ENCODE measurements around the gene ARPIN.
"Not testable (repeated sequence)": the region's sequence is repeated elsewhere in the genome, so short reads cannot be mapped to it uniquely, and the experiment has no call there.

ARPIN gene

DNA sequence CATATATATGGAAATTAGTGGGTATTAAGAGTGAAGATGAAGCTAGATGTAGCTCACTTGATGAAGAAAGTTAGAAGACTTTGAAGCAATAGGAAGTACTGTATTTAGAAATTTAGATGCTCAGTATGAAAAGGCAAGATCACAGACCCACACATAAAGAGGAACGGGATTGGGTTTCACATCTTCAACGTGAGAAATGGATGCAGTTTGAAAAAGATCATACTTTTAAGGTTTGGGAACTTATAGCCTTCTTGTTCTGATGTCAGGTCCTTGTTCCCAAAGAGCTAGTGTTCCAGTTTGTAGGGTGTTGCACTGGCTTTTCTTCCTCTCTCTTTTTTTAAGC, 35.7 kb downstream of the ARPIN start:
- no peak for DNase-seq (ENCODE audit: low spot score)

DNA sequence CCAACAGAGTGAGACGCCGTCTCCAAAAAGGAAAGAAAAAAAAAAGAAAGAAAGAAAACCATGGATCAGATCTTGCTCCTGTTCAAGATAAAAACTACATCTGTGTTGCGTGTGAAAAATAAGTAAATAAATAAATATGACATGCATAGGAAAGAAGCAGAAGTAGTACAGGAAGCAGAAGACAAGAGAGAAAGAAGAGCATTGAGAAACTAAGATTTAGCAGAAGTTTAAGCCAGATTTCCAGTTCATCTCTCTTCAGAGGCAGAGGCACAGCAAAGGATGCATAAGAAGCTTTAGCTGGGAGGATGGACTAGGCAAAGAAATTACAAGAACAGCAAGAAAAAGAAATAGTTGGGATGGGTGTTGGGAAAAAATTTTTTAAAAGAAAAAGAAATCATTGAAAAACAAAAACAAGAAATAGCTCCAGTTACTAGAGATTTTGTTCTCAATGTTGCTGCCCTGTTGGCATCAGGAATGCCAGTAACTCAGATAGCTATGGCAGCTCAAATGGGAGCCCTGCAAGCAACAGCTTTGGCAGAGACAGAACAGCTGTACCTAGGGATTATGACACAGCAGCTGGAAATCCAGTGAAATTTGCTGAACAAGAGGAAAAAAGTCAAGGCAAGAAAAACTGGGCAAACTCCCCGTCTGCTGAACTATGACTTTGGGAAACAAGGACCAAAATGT, 36.2 kb downstream of the ARPIN start:
- no peak for DNase-seq (ENCODE audit: low spot score)

DNA sequence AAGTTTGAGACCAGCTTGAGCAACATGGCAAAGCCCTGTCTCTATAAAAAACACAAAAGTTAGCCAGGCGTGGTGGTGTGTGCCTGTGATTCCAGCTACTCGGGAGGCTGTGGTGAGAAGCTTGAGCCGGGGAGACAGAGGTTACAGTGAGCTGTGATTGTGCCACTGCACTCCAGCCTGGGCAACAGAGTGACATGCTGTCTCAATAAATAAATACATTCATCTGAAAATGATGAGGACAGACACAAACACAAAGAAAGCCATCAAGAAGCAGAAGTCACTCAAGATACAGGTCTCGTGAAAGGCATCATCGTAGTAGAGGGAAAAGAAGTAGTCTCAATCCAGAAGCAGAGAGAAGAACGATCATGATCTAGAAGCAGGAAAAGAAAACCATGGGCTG, 37.0 kb downstream of the ARPIN start:
- DNase-seq (ENCODE audit: low spot score): no peak

DNA sequence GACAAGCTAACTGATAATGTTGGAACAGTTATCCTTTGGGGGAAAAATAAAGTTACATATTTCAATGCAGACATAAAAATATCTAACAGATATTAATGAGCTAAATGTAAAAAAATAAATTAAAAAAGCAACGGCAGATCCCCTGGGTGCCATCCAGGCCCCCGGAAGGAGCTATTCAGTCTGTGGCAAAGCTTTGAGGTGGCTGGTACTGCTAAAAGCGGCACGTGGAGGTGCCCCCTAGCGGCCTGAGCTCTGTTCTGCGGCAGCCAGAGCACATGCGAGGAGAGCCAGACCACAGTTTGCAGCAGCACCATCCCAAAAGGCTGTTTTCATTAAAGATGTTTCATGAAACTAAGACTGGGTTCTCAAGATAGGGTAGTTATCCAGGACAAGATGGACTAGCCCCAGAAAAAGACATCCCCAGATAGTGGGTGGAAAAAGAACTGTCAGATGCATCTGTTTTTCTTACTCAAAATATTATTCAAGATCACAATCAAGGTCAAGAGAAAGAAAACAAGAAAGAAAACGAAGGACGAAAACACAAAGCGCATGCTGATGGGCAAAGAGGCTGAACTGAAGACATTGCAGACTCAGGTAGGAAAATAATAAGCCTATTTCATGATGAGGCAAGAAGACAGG, 37.7 kb downstream of the ARPIN start:
- peak; percentile 91 for DNase-seq (ENCODE audit: low spot score)

DNA sequence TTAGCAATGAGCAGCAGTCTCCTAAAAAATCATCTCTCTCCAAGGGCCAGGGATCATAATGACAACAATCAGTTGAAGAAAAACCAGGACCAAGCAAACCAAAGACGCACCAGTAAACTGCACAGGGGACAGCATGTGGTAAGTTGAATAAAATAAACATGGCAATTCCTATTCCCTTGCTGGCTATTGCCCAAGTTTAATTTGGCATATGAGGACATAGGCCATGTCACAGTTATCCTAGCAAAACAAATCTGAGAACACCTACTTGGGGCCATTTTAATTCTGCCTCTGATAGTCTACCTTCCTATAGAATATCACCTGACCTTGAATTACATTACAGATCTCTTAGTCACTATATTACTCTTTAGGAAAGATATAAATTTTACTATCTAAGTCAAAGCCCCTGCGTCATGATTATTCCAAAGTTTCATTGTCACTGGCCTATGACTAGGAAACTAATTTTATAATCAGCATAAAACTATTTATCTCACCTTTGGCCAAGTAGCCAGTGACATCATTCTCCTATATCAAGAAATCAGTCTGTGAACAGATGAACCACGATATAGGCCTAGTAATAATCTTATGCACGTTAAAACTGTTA, 42.0 kb downstream of the ARPIN start:
- DNase-seq (ENCODE audit: low spot score): no peak

DNA sequence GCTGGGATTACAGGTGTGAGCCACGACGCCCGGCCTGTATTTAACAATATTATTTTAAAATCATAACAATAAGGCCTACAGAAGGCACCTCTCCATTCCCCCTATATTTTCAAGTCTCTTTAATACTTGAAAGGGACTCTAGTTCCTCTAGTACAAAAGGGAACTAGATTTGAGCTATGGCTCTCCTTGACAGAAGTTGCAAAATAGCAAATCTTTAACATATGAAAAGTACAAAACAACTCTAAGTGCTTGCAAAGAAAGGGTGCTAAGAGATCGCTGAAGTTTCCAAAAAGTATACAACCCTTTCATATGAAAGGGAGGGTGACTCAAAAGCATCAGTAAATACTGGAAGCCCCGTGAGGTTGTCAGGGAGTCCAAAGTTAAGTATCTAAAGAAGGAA, 42.7 kb downstream of the ARPIN start:
- DNase-seq (ENCODE audit: low spot score): no peak

DNA sequence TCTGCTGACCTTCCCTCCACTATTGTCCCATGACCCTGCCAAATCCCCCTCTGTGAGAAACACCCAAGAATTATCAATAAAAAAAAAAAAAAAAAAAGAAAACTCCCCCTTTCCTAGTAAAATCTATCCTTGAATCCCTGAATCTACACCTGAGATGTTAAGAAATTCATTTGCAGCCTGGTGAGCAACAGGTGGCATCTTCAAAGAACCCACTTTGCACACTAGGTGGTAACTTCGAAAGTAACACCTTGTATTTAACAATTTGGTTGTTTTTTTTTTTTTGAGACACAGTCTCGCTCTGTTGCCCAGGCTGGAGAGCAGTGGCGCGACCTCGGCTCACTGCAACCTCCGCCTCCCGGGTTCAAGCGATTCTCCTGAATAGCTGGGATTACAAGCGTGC, 43.3 kb downstream of the ARPIN start:
- DNase-seq (ENCODE audit: low spot score): not testable (repeated sequence)

DNA sequence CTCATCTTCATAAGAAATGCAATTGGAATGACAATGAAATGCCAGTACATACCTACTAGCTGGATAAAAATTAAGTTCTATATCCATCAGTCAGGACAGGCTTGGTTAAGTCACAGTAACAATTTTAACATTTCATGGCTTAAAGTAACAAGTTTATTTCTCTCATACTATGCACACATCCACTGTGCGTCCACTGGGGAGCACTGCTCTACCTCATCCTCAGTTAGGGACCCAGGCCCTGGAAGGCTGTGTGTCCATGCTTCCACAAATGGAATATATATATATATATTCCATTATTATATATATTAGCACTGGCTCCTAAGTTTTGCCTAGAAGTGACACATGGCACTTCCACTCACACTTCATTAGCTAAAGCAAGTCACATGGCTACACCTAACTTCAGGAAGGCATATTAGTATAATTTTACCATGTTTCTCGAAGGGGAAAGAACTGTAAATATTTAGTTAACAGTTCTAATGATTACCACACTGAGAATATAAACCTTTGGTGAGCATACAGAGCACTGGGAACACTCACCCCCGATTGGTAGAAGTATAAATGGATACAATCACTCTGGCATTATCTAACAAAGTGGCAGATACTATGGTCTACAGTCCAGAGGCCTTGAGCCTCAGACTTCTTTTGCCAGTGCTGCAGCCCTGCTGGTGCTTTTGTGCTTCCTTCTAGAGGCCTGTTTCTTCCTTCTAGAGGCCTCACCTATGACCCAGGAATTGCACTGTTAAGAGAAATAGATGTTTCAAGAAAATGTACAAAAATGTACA, 47.6 kb downstream of the ARPIN start:
- no peak for DNase-seq (ENCODE audit: low spot score)

DNA sequence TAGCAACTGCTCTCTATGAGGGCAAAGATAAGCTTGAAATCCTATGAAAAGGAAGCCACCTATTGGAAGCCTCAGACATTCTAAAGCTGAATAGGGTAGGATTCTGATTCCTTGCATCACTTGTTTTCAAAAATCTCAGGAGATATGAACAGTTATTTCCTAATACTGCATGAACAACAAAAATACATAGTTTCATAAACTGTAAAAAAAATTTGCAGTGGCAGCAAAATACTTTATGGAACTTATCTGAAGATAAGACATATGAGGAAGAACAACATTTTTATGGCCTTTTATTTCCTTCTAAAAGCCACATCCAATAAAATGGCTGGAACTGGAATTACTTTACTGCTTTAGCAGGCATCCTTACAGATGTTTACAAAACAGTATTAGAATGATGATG, 48.8 kb downstream of the ARPIN start:
- no peak for DNase-seq (ENCODE audit: low spot score)

DNA sequence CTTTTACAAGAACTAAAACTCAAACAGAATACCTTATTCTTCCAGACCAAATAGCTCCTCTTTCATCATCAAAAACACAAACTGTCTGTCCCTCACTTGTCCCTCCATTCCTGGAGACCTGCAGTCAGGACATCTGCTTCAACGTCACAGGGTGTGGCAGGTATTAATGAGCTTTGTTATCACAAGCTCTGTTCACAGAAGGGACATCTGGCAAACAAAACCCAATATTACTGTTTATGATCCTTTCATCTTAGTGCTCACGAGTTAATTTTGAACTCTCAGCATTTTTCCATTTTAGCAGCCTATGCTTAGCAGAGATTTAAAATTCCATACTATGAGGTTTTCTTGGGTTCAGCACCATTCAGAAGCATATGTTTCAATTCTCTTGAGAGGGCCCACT, 51.9 kb downstream of the ARPIN start:
- no peak for DNase-seq (ENCODE audit: low spot score)

DNA sequence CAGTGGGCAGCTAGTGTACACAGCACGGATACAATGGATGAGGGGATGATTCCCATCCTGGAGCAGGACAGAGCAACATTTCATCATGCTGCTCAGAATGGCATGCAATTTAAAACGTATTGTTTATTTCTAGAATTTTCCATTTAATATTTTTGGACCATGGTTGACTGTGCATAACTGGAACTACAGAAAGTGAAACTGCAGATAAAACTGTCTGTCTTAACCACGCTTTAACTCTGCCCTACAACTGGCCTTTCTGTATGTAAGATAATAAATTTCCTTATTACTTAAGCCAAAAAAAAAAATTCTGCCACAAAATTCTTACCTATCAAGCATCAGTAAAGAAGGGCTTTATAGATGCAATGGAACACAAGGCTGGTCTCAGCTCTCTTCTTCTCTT, 52.3 kb downstream of the ARPIN start:
- no peak for DNase-seq (ENCODE audit: low spot score)

DNA sequence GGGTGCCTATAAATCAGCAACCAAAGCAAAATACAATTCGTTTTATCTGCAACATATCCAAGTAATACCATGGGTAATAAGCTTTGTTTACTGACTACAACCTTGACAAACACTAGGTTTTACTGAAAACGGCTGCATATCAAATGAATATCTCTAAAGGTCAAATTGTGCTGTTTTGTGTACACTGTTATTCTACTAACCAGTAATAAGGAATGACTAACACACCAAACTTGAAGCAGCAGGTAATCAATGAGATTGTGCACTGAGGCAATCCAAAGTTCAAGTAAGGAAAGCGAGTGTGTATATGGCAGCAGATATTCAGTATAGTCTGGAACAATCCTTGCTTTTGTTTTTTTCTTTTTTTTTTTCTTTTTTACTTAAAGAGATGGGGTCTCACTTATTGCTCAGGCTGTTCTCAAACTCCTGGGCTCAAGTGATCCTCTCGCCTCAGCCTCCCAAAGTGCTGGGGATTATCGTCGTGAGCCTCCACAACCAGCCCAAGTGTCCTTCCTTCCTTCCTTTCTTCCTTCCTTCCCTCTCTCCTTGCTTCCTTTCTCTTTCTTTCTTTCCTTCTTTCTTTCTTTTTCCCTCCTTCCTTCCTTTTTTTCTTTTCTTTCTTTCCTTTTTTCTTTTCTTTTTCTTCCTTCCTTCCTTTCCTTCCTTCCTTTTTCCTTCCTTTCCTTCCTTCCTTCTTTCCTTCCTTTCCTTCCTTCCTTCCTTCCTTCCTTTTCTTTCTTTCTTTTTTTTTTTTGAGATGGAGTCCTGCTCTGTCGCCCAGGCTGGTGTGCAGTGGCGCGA, 53.9 kb downstream of the ARPIN start:
- DNase-seq (ENCODE audit: low spot score): no peak

DNA sequence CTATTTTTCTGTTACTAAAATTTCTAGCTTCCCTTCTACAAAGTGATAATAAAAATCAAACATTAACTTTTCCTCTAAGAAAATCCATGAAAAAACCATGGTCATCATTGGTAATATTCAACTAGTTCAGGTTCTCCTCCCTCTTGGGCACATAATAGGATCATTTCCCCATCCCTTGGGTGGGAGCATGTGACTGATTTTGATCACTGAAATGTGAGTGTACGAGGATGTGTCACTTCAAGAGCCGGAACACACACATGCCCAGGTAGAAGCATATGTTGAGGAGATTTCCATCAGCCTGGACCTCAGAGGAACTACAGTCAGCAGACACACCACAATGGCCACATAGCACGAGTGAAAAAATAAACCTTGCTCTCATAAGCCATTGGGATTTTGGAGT, 55.1 kb downstream of the ARPIN start:
- DNase-seq (ENCODE audit: low spot score): no peak

DNA sequence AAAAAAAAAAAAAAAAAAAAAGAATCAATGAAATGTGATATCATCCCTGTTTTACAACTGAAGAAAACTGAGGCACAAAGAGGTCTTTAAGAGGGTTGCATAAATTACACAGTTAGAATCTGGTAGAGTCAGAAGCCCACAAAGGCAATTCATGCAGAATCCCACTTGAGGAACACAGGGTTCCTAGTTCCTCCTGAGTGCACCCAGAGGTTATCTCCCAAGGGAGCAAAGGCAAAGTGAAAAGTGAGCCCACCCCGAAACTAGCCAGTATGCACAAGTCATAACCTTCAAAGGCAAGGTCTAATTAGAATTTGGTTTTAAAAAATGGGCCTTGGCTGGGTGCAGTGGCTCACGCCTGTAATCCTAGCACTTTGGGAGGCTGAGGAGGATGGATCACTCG, 56.8 kb downstream of the ARPIN start:
- DNase-seq (ENCODE audit: low spot score): no peak

DNA sequence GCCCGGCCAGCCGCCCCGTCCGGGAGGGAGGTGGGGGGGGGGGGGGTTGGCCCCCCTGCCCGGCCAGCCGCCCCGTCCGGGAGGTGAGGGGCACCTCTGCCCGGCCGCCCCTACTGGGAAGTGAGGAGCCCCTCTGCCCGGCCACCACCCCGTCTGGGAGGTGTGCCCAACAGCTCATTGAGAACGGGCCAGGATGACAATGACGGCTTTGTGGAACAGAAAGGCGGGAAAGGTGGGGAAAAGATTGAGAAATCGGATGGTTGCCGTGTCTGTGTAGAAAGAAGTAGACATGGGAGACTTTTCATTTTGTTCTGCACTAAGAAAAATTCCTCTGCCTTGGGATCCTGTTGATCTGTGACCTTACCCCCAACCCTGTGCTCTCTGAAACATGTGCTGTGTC, 57.9 kb downstream of the ARPIN start:
- not testable (repeated sequence) for DNase-seq (ENCODE audit: low spot score)

DNA sequence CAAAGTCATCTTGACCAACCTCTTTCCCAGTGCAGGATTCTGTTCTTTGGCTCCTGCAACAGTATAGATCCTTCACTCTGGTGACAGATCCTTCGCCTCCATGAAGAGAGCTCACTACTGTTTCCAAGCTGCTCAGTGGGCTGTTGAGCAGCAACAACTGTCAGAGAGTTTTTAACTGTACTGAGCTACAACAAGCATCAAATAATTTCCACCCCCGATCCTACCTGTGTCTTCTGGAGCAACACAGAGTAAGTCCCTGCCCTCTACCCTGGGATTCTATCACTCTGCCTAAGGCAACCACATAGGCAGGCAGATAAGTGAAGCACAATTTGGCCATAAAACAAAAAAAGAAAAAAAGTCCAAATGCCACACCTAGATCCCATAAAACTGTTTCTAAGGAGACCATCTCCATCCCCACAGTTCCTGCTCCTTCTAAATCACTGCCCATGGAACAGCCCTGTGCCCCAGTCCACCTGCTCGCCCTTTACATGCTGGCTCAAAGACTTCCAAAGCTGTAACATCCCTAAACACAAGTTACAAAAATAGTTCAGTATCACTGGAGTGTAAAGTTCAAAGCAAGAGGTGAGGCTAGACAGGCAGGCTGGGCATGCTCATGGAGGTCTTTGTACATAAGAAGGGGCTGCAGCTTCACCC, 60.3 kb downstream of the ARPIN start:
- DNase-seq (ENCODE audit: low spot score): no peak

DNA sequence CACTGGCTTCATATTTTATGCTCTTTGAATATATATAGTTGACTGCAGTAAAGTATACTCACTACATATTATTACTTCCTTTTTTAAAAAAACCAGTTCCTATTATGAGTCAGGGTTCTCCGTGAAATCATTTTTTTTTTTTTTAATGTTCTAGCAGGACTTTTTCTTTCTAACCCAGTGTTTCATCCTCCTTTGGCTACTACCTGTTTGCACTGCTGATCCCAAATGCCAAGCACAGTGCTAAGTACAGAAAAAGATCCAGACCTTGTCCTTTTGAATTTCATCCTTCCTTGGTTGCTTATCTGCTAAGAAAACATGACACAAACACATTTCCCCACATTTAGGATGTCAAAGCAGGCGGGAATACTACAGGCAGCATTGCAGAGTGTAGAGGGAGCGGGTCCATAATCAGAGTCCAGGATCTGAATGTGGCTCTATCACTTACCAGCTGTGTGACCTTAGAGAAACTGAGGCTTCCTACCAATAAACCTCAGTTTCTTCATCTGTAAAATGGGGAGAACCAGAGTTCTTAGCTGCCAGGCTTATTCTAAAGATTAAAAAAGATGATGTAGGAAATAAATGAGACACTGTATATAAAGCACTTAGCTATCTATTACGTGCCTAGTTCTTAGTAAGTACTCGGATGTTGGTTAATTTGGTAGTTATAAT, 60.9 kb downstream of the ARPIN start:
- DNase-seq (ENCODE audit: low spot score): no peak

DNA sequence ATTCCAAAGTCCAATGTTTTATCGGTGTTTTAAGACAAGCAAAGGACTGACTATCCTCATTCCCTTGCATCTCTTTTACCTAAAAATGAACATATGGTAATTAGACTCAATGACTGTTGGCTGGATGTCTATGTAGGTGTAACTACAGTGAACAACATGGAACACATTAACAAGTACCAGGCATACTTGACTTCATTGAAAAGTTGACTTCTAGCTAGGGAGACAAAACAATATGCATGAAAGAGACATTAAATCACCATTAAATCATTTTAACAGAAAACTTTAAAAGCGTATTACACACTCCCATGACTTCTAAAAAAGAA, 63.8 kb downstream of the ARPIN start:
- no peak for DNase-seq (ENCODE audit: low spot score)

DNA sequence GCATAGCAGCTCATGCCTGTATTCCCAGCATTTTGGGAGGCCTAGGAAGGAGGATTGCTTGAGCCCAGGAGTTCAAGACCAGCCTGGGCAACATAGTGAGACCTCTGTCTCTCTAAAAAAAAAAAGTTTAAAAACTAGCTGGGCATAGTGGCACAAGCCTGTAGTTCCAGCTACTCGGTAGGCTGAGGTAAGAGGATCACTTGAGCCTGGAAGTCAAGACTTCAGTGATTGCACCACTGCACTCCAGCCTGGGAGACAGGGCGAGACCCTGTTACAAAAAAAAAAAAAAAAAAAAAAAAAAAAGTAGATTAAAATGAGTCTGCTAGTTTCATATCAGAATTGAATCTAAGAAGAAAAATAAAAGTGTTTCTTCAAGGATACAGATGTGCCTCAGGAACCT, 65.7 kb downstream of the ARPIN start:
- DNase-seq (ENCODE audit: low spot score): no peak

DNA sequence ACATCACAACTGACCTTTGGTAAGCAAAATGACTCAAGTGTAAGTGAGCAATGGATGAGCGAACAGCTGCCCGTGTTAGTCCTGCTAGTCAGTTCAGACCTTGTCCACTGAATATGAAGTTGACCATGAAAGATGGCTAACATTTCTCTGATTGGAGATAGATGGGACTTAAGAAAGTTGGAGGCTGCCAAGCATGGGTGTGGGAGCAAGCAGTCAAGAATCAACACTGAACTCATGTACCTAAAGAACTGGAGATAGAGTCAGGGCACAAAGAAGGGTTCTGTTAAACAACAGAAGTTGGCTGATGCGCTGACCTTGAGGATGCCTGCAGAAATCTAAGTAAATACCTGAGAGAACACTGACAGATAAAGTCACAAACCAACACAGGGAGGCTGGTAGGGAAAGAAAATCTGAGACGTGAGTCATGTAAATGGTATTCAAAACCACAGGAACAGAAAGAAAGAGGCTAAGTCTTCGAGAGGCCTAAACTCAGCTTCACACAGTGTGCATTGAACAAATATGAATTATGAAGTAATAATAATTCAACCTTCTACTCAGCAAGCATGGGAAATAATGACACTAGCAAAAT, 67.4 kb downstream of the ARPIN start:
- DNase-seq (ENCODE audit: low spot score): no peak

All from Ammon's horn (tissue), 1 donor.